NK-92 (cell line): ENCODE measurements around the gene CSPG4.
"Not testable (repeated sequence)": the region's sequence is repeated elsewhere in the genome, so short reads cannot be mapped to it uniquely, and the experiment has no call there.

Experiments used
- DNase-seq: peaks from one replicate; lab custom pipeline; 2025; ENCODE audit not compliant: unreplicated experiment; lab: John Stamatoyannopoulos, UW

The CSPG4 gene

GRCh38 chr15:75712668-75713337 is at the start of gene CSPG4:
Gene CSPG4, minus strand, starts transcription at chr15:75712848. Its CDS starts 93 bp downstream, at chr15:75712755.
- DNase-seq = no peak

DNA sequence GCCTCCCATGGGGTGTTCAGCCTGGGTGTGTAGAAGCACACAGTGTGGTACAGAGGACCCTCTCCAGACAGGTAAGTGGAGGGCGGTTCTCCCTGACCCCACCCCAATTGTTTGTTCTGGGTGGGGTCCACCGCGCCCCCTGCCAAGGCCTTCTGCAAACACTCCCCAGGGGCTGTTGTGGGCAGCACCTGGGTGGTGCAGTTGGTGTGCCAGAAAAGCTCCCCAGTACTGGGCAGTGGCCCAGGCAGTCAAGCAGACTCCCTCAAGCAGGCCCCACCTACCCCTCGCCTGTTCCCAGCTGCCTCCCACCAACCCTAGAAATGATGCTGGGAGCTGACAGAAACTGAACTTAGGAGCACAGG is 49.7 kb upstream of the CSPG4 start:
- not testable (repeated sequence) for DNase-seq

GRCh38 chr15:75761446-75762356 is 49.1 kb upstream of the CSPG4 start:
- DNase-seq = no peak

DNA sequence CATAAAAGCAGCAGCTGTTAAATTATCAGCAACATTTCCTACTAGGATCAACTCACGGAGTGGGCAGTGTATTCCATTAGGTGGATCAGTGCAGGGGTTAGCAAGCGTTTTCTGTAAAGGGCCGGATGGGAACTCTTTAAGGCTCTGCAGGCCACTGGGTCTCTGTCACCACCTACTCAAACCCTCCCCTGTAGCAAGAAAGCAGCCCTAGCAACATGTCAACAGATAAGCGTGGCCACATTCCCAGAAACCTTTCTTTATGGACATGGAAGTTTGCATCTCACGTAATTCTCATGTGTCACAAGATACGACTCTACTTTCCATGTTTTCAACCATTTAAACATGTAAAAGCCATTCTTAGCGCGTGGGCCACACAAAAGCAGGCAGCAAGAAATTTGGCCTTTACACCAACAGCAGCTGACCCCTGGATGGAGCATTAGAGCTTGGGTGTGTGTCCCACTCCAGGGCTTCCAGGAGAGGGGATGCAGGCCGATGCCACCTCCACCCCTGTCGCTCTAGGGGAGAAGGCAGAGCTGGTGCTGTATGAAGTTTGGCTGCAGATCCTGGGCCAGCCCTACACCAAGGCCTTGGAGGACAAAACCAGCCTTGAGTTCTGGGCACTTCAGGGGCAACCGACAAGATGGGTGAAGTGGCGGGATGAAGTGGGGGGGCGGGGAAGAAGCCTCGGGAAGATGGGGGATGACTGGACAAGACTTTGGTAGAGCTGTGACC is 48.2 kb upstream of the CSPG4 start:
- DNase-seq = no peak

DNA sequence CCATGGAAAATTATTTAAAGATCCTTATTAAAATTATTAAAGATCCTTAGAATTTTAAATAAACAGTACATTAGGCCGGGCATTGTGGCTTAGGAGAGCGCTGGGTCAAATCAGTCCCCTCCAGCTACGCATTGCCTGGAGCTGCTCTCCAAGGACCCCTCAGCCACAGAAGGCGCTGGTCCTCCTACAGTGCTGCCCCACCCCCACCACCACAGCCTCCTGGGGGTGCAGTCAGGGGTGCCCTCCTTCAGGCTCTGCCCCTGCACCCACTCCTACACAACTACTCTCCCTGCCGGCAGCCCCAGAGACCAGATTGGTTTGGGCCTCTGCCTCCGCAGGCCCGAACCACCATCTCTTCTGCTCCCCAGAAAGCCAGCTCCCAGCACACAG is 47.5 kb upstream of the CSPG4 start:
- not testable (repeated sequence) for DNase-seq

DNA sequence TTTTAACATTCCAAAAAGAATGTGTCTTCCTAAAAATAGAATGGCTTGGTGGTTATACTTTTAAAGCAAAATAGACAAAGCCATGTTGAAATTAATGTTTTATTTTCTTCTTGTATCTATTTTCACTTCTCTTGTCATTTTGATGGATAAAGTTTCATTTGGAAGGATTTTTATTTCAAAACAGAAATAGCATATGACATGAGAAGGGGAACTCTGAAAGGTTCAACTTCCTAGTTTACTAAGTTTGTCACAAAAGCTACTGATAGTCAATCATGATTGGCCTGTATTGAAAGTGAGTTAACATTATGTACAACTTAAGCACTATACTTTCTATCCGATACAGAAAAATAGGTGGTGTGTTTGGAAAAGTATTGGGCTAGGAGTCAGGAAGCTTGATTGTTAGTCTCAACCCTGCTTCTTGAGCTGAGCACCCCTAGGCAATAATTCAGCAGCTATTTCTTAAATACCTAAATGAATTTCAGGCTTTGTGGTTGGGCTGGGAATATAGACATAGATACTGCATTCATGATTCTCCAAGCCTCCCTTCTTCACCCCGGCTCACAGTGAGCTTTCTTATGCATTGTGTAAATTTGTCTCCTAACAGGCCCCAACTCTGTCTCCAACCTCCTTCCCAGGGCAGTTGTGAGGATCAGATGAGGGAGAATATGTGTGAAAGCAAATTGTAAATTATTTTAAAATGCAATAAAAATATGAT is 46.9 kb upstream of the CSPG4 start:
- DNase-seq = no peak

DNA sequence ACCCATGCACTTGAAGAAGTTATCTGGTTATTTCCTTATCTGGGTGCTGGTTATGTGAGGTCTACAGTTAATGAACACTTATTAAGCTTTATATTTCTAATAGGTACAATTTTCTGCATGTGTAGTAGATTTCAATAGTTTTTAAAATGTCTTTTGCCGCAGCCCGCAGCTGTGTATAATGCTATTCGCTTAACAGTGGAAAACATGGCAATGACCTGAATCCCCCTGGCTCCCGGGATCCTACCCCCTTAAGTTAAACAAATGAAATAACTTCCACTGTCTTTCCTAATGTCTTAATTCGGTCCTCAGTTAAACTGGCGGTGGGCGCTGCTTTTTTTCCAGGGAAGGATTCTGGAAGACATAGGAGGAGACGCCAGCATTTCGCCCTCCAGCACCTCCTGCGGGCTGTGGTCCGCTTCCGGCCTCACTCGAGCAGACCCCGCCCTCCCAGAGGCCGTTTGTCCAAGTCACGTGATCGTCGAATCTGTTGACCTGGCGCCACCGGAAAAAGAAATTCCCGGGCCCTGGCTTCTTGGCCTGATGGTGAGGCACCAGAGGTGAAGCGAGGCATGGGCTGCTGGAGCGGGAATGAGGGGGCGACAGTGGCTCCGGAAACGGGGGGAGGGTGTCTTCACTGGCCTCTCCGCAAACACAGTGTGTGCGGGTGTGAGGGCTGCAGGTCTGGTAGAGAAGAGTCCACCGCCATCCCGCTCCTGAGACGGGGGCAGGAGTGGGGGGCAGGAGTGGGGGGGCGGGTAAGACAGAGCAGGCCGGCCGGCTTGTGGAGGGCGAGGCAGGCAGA is 45.6 kb upstream of the CSPG4 start:
- no peak for DNase-seq

DNA sequence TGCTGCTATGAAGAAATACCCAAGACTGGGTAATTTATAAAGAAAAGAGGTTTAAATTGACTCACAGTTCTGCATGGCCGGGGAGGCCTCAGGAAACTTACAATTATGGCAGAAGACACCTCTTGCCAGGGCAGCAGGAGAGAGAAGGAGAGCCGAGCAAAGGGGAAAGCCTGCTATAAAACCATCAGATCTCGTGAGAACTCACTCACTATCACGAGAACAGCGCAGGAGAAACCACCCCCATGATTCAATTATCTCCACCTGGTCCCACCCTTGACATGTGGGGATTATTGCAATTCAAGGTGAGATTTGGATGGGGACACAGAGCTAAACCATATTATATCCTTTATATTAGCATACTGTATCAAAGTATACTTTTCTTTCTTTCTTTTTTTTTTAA is 42.2 kb upstream of the CSPG4 start:
- DNase-seq = not testable (repeated sequence)

DNA sequence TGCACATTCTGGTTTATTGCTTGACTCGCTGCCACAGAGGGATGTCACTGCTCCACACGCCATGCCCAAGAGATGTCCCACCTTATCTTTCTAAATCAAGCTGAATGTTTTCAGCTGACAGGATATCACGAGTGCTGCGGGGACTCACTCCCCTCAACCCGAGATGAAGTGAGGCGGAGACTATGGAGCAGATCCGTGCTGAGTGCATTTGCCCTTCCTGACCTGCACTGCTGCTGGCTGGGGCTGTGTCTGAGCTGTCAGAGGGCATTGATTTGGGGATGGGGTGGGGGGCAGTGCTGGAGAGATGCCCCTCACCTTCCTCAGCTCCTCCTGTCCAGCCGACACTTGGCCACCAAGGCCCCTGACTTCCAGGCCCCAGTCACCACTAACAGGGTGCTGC is 40.5 kb upstream of the CSPG4 start:
- DNase-seq = no peak

DNA sequence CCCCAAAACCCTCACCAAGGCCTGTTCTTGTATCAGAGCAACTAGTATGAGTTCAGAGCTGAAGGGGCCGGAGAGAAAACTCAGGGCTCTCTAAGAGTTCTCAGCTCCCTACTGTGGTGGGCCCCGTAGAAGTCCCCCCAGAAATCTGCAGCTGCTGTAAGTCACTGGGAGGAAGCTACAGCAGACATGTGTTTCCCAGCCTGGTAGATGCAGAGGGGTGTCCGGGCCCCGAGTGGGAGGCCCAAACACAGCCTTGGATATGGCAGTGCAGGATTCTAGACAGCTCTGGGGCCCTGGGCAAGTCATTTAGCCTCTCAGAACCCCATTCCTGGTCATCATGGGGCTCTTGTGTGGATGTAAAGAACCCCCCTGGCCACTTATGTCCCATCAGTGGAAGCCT is 39.2 kb upstream of the CSPG4 start:
- DNase-seq = no peak

- DNase-seq = no peak
Observed at GRCh38 chr15:75751116-75751875, 38.6 kb upstream of the CSPG4 start.

GRCh38 chr15:75750261-75751050 is 37.8 kb upstream of the CSPG4 start:
- DNase-seq = no peak

DNA sequence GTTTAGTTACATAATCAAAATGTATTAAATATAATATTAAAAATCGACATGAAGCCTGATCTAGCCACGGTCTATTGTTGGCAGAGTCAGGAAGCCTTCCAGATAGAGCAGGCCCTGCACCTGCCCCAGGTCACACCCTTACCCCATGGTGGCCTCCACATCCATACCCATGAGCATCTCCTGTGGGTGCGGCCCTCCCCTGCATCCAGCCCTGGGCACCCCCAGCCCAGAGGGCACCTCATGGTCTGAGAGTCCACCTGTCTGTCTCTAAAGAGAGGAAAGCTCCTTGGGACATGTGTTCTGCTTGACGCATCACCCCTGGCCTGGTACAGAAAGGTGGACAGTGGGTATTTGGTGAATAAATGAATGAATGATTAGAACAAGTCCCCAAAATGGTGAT is 37.2 kb upstream of the CSPG4 start:
- DNase-seq = no peak

DNA sequence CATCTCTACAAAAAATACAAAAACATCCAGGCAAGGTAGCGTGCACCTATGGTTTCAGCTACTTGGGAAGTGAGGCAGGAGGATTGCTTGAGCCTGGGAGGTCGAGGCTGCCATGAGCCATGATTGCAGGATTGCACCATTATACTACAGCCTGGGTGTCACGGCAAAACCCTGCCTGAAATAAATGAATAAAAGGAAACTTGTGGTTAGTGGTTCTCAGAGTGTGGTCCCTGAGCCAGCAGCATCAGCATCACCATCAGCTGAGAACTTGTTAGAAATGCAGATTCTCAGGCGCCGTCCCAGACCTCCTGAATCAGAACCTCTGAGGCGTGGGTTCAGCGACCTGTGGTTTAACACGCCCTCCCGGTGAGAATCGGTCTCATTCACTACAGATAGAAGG is 36.2 kb upstream of the CSPG4 start:
- DNase-seq = not testable (repeated sequence)

DNA sequence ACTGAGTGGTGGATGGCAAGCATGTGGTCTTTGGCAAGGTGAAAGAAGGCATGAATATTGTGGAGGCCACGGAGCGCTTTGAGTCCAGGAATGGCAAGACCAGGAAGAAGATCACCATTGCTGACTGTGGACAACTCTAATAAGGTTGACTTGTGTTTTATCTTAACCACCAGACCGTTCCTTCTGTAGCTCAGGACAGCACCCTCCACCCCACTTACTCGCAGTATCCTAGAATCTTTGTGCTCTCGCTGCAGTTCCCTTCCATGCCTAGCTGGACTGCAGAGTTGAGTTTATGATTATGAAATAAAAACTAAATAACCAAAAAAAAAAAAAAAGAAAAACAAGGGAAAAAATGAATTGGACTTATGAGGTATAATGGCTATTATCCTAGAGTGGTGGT is 34.5 kb upstream of the CSPG4 start:
- not testable (repeated sequence) for DNase-seq

GRCh38 chr15:75745305-75745704 is 32.7 kb upstream of the CSPG4 start:
- DNase-seq = no peak

- DNase-seq = not testable (repeated sequence)
Observed at GRCh38 chr15:75742346-75742745, 29.7 kb upstream of the CSPG4 start.

DNA sequence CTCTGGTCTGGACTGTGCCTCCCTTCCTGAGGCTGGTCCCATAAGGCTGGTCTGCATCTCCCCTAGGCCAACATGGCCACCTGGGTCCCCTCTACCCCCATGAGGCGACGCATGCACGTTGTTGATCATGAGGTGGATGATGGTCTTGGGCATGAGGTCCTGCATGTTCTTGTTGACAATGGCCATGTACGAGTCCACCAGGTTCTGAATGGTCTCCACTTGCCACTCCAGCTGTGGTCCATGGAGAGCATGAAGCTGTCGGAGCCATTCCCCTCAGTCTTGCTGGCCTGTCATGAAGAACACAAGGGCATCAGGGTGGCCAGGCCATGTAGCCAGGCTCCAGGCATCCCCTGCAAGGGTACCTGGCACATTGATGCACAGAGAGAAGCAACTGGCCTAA is 27.1 kb upstream of the CSPG4 start:
- no peak for DNase-seq
